HG02642 (cell line): ENCODE measurements around the gene RUNX2.

ENCODE experiments used
- ATAC-seq: cut with Tn5 transposase; IDR thresholded peaks from one replicate; pipeline ENCODE4 v1.9.1; 2021; ENCODE audit warnings: mild to moderate bottlenecking; ENCODE audit not compliant: unreplicated experiment, poor library complexity

RUNX2 gene

GRCh38 chr6:45430590-45431202, 102.6 kb downstream of the RUNX2 start:
- ATAC-seq, result no peak

GRCh38 chr6:45431317-45432065, 103.4 kb downstream of the RUNX2 start:
- ATAC-seq, result no peak

GRCh38 chr6:45432977-45433376, 104.8 kb downstream of the RUNX2 start:
- ATAC-seq, result no peak

- no peak for ATAC-seq
These were observed 105.6 kb downstream of the RUNX2 start for GRCh38 chr6:45433533-45434380.

GRCh38 chr6:45434381-45434700, 106.2 kb downstream of the RUNX2 start:
- ATAC-seq, result no peak

- ATAC-seq, result no peak
These were observed 108.7 kb downstream of the RUNX2 start for GRCh38 chr6:45436544-45437438.

GRCh38 chr6:45437439-45437815, 109.3 kb downstream of the RUNX2 start:
- no peak for ATAC-seq

- no peak for ATAC-seq
These were observed 110.0 kb downstream of the RUNX2 start for GRCh38 chr6:45438151-45438550.

GRCh38 chr6:45438849-45439406, 110.8 kb downstream of the RUNX2 start:
- ATAC-seq, result no peak

GRCh38 chr6:45439459-45439858, 111.3 kb downstream of the RUNX2 start:
- ATAC-seq, result no peak

- no peak for ATAC-seq
These were observed 111.8 kb downstream of the RUNX2 start for GRCh38 chr6:45439861-45440388.

GRCh38 chr6:45441851-45442453, 113.8 kb downstream of the RUNX2 start:
- no peak for ATAC-seq

GRCh38 chr6:45442716-45443115, 114.6 kb downstream of the RUNX2 start:
- no peak for ATAC-seq

GRCh38 chr6:45445364-45445748, 117.2 kb downstream of the RUNX2 start:
- ATAC-seq, result no peak

GRCh38 chr6:45445749-45446549, 117.8 kb downstream of the RUNX2 start:
- ATAC-seq, result no peak

- ATAC-seq, result no peak
These were observed 118.9 kb downstream of the RUNX2 start for GRCh38 chr6:45447005-45447404.

GRCh38 chr6:45447716-45448115, 119.6 kb downstream of the RUNX2 start:
- no peak for ATAC-seq
